ENCODE measurements around the gene CLEC1A.

Gene CLEC1A

GRCh38 chr12:10115890-10116289, 17.1 kb upstream of the CLEC1A start:
- DNase-seq (no peak), ATAC-seq (no peak)
- no peak overlapping the region for H3K27ac Mint-ChIP-seq
- no peaks in the 10 kb centered on the region for H3K4me1 Mint-ChIP-seq
- no peak overlapping the region for H3K4me3 Mint-ChIP-seq
- H3K9me3 Mint-ChIP-seq: no peaks in the 10 kb centered on the region
- H3K27me3 Mint-ChIP-seq: no peaks in the 10 kb centered on the region
- H3K36me3 Mint-ChIP-seq (ENCODE audit: low read depth): peaks cover 2% of the 10 kb centered on the region

GRCh38 chr12:10115311-10115710, 16.5 kb upstream of the CLEC1A start:
- Mint-ChIP-seq H3K27ac (no peak overlapping the region), H3K4me3 (no peak overlapping the region), H3K36me3 (ENCODE audit: low read depth) (peaks cover 2% of the 10 kb centered on the region), H3K27me3 (no peaks in the 10 kb centered on the region), H3K4me1 (no peaks in the 10 kb centered on the region), H3K9me3 (no peaks in the 10 kb centered on the region)
- no peak for DNase-seq
- no peak for ATAC-seq

GRCh38 chr12:10113920-10114319, 15.1 kb upstream of the CLEC1A start:
- Mint-ChIP-seq H3K4me1 (no peaks in the 10 kb centered on the region), H3K4me3 (no peak overlapping the region), H3K27me3 (peaks cover 2% of the 10 kb centered on the region), H3K36me3 (ENCODE audit: low read depth) (no peaks in the 10 kb centered on the region), H3K27ac (no peak overlapping the region), H3K9me3 (no peaks in the 10 kb centered on the region)
- ATAC-seq (no peak), DNase-seq (no peak)

GRCh38 chr12:10113075-10113474, 14.3 kb upstream of the CLEC1A start:
- Mint-ChIP-seq H3K27me3 (peaks cover 2% of the 10 kb centered on the region), H3K36me3 (ENCODE audit: low read depth) (no peaks in the 10 kb centered on the region), H3K4me3 (no peak overlapping the region), H3K4me1 (no peaks in the 10 kb centered on the region), H3K9me3 (no peaks in the 10 kb centered on the region), H3K27ac (no peak overlapping the region)
- ATAC-seq: no peak
- no peak for DNase-seq

- ATAC-seq: no peak
- H3K27ac Mint-ChIP-seq: no peak overlapping the region
Observed at GRCh38 chr12:10111451-10111850, 12.7 kb upstream of the CLEC1A start.

GRCh38 chr12:10110256-10110844, 11.6 kb upstream of the CLEC1A start:
- no peaks in the 10 kb centered on the region for H3K36me3 Mint-ChIP-seq (ENCODE audit: low read depth)
- no peaks in the 10 kb centered on the region for H3K9me3 Mint-ChIP-seq
- peaks cover 4% of the 10 kb centered on the region for H3K27me3 Mint-ChIP-seq
- H3K4me3 Mint-ChIP-seq: no peak overlapping the region
- ATAC-seq (no peak), DNase-seq (no peak)
- H3K27ac Mint-ChIP-seq: no peak overlapping the region
- H3K4me1 Mint-ChIP-seq: no peaks in the 10 kb centered on the region

More at GRCh38 chr12:10111451-10111850, 12.7 kb upstream of the CLEC1A start:
- Mint-ChIP-seq H3K4me3 (no peak overlapping the region), H3K36me3 (ENCODE audit: low read depth) (no peaks in the 10 kb centered on the region), H3K27me3 (peaks cover 2% of the 10 kb centered on the region), H3K9me3 (no peaks in the 10 kb centered on the region), H3K4me1 (no peaks in the 10 kb centered on the region)
- DNase-seq: no peak

DNA sequence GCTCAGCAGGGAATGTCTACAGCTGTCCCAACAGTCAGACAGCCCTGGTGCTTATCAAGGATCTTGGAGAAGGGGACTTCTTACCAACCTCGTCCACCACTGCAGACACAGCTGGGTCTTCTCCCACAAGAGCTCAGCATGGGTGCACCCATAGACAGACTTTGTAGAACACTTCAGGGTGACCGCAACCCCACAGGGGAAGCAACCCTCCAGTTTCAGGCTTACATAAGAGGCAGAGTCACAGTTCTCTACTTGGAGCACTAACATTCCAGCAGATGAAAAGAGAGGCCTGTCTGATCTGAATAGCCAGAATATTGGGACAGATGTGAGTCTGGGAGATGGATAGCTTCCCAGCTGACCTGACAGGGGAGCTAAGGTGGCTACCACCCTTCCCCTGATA, 3.5 kb upstream of the CLEC1A start:
- Mint-ChIP-seq H3K4me1 (no peaks in the 10 kb centered on the region), H3K27ac (no peak overlapping the region), H3K9me3 (peaks cover 8% of the 10 kb centered on the region), H3K36me3 (ENCODE audit: low read depth) (peaks cover 4% of the 10 kb centered on the region), H3K4me3 (no peak overlapping the region), H3K27me3 (peaks cover 5% of the 10 kb centered on the region)
- ATAC-seq (no peak), DNase-seq (no peak)

DNA sequence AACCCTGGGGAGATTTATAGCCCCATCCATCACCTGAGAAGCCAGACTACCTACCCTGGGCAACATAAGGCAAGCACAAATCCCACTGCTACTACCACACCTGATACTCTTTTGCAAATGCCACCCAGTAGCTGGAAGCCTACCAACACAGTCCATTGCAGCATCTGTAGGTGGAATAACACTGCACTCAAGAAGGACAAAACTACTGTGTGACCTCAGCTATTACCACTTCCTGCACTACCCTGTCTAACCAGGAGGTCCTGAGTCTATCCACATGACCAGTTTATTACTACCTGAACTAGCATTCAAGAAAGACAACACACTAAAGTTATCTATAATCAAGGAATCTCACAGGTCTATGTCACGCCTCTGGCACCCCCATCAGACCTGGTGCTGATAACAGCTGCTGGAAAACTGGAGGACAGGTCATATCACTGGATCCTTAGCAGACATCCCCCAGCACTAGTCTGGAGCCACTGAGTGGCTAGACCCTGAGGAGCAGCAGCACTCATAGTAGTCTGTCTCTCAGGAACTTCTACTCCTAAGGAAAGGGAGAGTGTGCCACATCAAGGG, 2.9 kb upstream of the CLEC1A start:
- Mint-ChIP-seq H3K4me3 (no peak overlapping the region), H3K27me3 (peaks cover 5% of the 10 kb centered on the region), H3K36me3 (ENCODE audit: low read depth) (peaks cover 4% of the 10 kb centered on the region), H3K9me3 (peaks cover 8% of the 10 kb centered on the region), H3K27ac (no peak overlapping the region), H3K4me1 (no peaks in the 10 kb centered on the region)
- DNase-seq: no peak
- peak; percentile 33 for ATAC-seq

DNA sequence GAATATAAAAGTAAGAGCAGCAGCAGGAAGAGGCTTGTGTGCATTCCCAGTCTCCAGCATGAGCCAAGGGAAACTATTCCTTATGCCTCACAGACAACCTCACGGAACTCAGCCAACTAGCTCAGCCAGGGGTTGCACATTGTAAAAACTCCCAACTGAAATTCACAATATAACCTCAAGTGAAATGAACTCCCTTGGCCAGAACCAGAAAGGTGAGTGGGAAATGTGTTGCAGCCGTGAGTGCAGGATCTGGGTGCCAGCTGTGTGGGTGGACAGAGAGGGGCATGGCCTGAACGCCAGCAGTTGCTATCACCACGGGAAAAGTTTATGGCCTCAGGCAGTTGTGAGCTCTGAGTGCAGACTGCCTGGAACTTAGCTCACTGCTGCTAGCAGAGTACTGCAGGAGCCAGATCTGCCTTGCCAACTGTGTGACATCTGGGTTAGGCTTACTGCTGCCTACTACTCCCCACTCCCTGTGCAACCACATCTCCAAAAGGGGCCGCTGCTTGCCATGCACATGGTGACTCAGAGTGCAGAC, 2.3 kb upstream of the CLEC1A start:
- peaks cover 4% of the 10 kb centered on the region for H3K36me3 Mint-ChIP-seq (ENCODE audit: low read depth)
- no peak for DNase-seq
- H3K27ac Mint-ChIP-seq: no peak overlapping the region
- ATAC-seq: no peak
- no peaks in the 10 kb centered on the region for H3K4me1 Mint-ChIP-seq
- peaks cover 5% of the 10 kb centered on the region for H3K27me3 Mint-ChIP-seq
- H3K4me3 Mint-ChIP-seq: no peak overlapping the region
- H3K9me3 Mint-ChIP-seq: peaks cover 8% of the 10 kb centered on the region

- peaks cover 3% of the 10 kb centered on the region for H3K27me3 Mint-ChIP-seq
- H3K27ac Mint-ChIP-seq: no peak overlapping the region
- no peaks in the 10 kb centered on the region for H3K4me1 Mint-ChIP-seq
- H3K9me3 Mint-ChIP-seq: no peaks in the 10 kb centered on the region
- no peak overlapping the region for H3K4me3 Mint-ChIP-seq
- no peaks in the 10 kb centered on the region for H3K36me3 Mint-ChIP-seq (ENCODE audit: low read depth)
- DNase-seq: no peak
- ATAC-seq: no peak
Observed at GRCh38 chr12:10097521-10097920, 1.3 kb downstream of the CLEC1A start.

GRCh38 chr12:10095971-10096370, 2.8 kb downstream of the CLEC1A start:
- H3K4me3 Mint-ChIP-seq: no peak overlapping the region

GRCh38 chr12:10094646-10095395, 4.0 kb downstream of the CLEC1A start:
- no peak for ATAC-seq
- Mint-ChIP-seq H3K27ac (no peak overlapping the region), H3K4me3 (no peak overlapping the region)

More at GRCh38 chr12:10095971-10096370, 2.8 kb downstream of the CLEC1A start:
- no peak for DNase-seq
- no peaks in the 10 kb centered on the region for H3K4me1 Mint-ChIP-seq
- no peaks in the 10 kb centered on the region for H3K36me3 Mint-ChIP-seq (ENCODE audit: low read depth)
- no peak overlapping the region for H3K27ac Mint-ChIP-seq
- H3K27me3 Mint-ChIP-seq: no peaks in the 10 kb centered on the region
- no peak for ATAC-seq
- H3K9me3 Mint-ChIP-seq: no peaks in the 10 kb centered on the region

DNA sequence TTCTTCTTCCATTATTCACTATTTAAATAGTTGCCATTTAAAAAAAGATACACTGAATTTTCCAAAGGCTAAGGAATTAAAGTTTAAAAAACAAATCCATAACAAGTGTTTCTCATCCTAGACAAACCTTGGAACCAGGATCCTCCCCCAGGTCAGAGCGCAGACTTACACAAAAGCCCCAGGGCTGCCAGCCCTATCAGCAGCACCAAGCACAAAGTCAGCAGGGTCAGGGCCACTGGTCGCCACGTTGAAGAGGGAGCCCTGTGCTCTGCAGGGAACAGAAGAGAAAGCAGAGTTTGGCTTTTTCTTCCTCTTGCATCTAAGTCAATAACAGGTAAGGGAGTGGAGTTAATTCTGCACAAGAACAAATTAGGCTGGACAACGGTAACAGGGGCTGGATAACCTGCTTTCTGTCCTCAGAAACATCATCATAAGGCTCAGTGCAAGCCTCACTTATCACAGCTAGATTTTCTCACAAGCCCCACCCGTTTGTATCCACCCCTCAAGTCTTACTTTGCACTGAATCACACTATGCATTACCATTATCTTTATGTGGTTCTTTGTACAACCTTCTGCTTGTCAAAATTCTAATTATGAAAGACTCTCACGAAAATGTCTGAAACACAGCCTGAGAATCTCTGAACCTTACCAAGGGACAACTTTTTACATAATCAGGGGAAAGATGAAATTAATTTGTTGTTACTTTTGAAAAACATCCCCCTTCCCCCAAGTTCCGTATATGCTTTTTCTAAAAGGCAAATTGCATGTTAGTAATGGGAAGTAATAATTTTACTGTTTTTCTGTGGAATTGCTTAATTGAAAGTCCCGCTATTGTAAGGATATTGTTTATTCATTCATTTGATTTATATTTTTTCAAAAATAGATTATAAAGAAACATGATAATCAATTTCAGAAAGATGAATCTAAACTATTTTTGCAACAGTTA, 9.6 kb downstream of the CLEC1A start:
- Mint-ChIP-seq H3K36me3 (ENCODE audit: low read depth) (peaks cover 4% of the 10 kb centered on the region), H3K27me3 (no peaks in the 10 kb centered on the region), H3K4me3 (no peak overlapping the region), H3K9me3 (peaks cover 6% of the 10 kb centered on the region), H3K4me1 (peaks cover 3% of the 10 kb centered on the region), H3K27ac (no peak overlapping the region)
- ATAC-seq (no peak), DNase-seq (no peak)

More at GRCh38 chr12:10094646-10095395, 4.0 kb downstream of the CLEC1A start:
- Mint-ChIP-seq H3K4me1 (peaks cover 2% of the 10 kb centered on the region), H3K27me3 (no peaks in the 10 kb centered on the region), H3K36me3 (ENCODE audit: low read depth) (peaks cover 1% of the 10 kb centered on the region), H3K9me3 (no peaks in the 10 kb centered on the region)
- no peak for DNase-seq

DNA sequence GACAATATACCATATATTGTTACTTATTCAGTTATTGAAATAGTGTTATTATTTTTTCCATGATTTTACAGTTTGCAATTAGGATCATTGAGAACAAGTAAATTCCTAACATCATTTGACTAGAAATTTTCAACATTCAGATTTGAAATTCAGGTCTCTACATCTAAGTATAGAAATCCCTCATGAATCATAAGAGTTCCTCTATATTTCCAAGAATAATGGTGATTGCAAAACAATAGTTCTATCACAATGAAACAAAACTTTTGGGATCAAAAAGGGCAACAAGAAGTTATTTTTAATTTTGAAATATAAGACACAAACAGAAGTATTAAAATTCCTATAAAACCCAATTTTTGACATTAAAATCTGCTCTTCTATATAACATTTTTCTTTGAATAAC, 10.8 kb downstream of the CLEC1A start:
- Mint-ChIP-seq H3K4me1 (peaks cover 3% of the 10 kb centered on the region), H3K27ac (no peak overlapping the region), H3K36me3 (ENCODE audit: low read depth) (peaks cover 6% of the 10 kb centered on the region), H3K9me3 (peaks cover 15% of the 10 kb centered on the region), H3K27me3 (no peaks in the 10 kb centered on the region), H3K4me3 (no peak overlapping the region)
- DNase-seq: no peak
- no peak for ATAC-seq

Measured in activated naive CD8-positive, alpha-beta T cell treated with anti-CD3 and anti-CD28 coated beads, Interleukin-2, amount 50 U/mL, for 24 hours (primary cell).